Hypothalamus (tissue), 51 donors: Measurements from ENCODE around the gene IFNA10.
"Not testable (repeated sequence)": the region's sequence is repeated elsewhere in the genome, so short reads cannot be mapped to it uniquely, and the experiment has no call there.

Source experiments
- DNase-seq, 51 donors: peaks; one replicate each; lab custom pipeline; 2025; lab: John Stamatoyannopoulos, UW

Gene IFNA10

GRCh38 chr9:21194867-21195776 is 11.8 kb downstream of the IFNA10 start:
- peak in 9 of 51 donors; percentile 1 to 23 (median 7) for DNase-seq

GRCh38 chr9:21187487-21187886 is 19.5 kb downstream of the IFNA10 start, which contains the start of gene IFNA4:
TSS of gene IFNA4 (minus strand) at chr9:21187587. CDS start at chr9:21187531, 56 bp downstream.
- DNase-seq = not testable (repeated sequence)

GRCh38 chr9:21182810-21183736 is 23.9 kb downstream of the IFNA10 start:
- DNase-seq = peak in 4 of 51 donors; percentile 2 to 6 (median 4)

GRCh38 chr9:21174671-21175070 is 32.3 kb downstream of the IFNA10 start:
- DNase-seq = no peak

GRCh38 chr9:21172156-21172555 is 34.8 kb downstream of the IFNA10 start:
- DNase-seq = no peak

GRCh38 chr9:21171351-21171750 is 35.6 kb downstream of the IFNA10 start:
- DNase-seq = no peak

- not testable (repeated sequence) for DNase-seq
These were observed 40.4 kb downstream of the IFNA10 start, which contains the start of gene IFNA21 for GRCh38 chr9:21166560-21166959. TSS of gene IFNA21 (minus strand) at chr9:21166660. CDS start at chr9:21166612, 48 bp downstream.

GRCh38 chr9:21165516-21165915 is 41.4 kb downstream of the IFNA10 start:
- no peak for DNase-seq

GRCh38 chr9:21160178-21160577 is 46.8 kb downstream of the IFNA10 start:
- peak in 1 of 51 donors; percentile 1 for DNase-seq
